Suprapubic skin (tissue), 4 donors: ENCODE measurements around the gene COL4A1. TPM values are rescaled to one million over a fixed set of nuclear protein-coding genes. Genes with fewer than 3 reads are reported as not detected.

Experiments
- DNase-seq, 2 donors: peaks; one replicate each; pipeline ENCODE4 v3.0.0-alpha.2; 2019; ENCODE audit warnings: low spot score in 2 of 2
- H3K27ac ChIP-seq: fragments of 200-600 bp; sonication (generic); one replicate; pipeline ENCODE4 v1.5.1; 2019
- H3K27me3 ChIP-seq: fragments of 200-600 bp; sonication (generic); one replicate; pipeline ENCODE4 v1.5.1; 2019
- H3K36me3 ChIP-seq: fragments of 200-600 bp; sonication (generic); one replicate; pipeline ENCODE4 v1.5.1; 2019
- H3K4me1 ChIP-seq: fragments of 200-600 bp; sonication (generic); one replicate; pipeline ENCODE4 v1.5.1; 2019
- H3K4me3 ChIP-seq: fragments of 200-600 bp; sonication (generic); one replicate; pipeline ENCODE4 v1.5.1; 2019; ENCODE audit warnings: mild to moderate bottlenecking
- H3K9me3 ChIP-seq: fragments of 200-600 bp; sonication (generic); one replicate; pipeline ENCODE4 v1.5.1; 2019
- EP300 ChIP-seq: sonication (generic); formaldehyde crosslinking; IDR thresholded peaks from one replicate; pipeline ENCODE4 v1.6.1; 2017; ENCODE audit warnings: antibody characterized with exemption
- POLR2A ChIP-seq, 2 donors: fragments of 450-650 bp; IDR thresholded peaks; one replicate each; pipeline ENCODE4 v1.6.1; 2017; ENCODE audit warnings: antibody characterized with exemption in 2 of 2, mild to moderate bottlenecking in 2 of 2, moderate library complexity in 2 of 2
- POLR2AphosphoS5 ChIP-seq, 3 donors: sonication (generic); formaldehyde crosslinking; IDR thresholded peaks; one replicate each; pipeline ENCODE4 v1.6.1; 2017; ENCODE audit warnings: antibody characterized with exemption in 3 of 3
- WGBS: methylation state at CpG from one replicate; pipeline ENCODE4 v1.1.5; 2018; 5-methylcytosine and 5-hydroxymethylcytosine counted together
- total RNA-seq, 4 donors: library from RNA; depleted of rRNA; stranded (reverse); fragments of >200 nt; gene quantifications; one replicate each; pipeline ENCODE4 v1.1.0, GENCODE V29; 2016
- TF ChIP-seq, protein P1 (sequence below), 2 donors: fragments of 200-600 bp in 1 of 2; fragments of 450-650 bp in 1 of 2; sonication (generic) in 1 of 2; IDR thresholded peaks; one replicate each; pipeline ENCODE4 v1.5.1; 2016 to 2019; ENCODE audit warnings: antibody characterized with exemption in 2 of 2, mild to moderate bottlenecking in 1 of 2, moderate library complexity in 1 of 2

Gene COL4A1
- total RNA-seq, 4 donors from 2014 or later = 36.7 to 60.8 (median 43.6) TPM

DNA sequence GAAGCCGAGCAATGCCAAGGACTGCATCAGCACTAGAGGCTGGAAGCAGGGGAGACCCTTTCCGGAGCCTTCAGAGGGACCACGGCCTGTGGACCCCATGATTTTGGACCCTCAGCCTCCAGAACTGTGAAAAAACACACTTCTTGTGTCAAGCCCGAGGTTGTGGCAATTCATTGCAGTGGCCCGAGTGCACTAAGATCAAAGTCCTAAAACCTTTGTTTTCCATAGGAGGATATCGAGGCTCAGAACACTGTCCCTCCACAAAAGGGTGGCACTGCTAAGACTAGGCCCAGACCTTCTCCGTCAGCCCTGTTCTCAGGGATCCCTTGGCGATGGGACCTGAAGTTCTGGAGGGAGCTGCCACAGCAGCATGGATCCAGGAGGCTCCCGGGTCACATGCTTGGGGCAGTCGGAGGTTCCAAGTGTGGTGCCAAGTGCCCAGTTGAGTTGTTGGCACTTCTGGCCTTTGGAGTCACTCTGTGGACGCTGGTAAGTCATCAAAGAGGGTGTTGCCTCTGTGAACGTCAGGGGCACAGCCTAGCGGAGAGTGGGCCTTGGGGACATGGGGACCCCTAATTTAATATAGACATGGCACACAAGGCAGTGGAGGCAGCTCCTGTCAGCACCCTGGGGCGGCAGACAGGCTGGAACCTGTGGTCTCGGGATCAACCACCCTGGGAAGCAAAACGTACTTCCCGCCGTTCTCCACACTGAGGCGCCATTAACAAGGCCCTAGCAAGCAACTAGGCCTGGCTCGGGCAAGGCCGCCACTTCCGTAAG is 199.2 kb downstream of the COL4A1 start:
- H3K27ac ChIP-seq = no peak overlapping the region
- peaks cover 4% of the 10 kb centered on the region for H3K4me1 ChIP-seq
- H3K9me3 ChIP-seq = no peaks in the 10 kb centered on the region
- no peaks in the 10 kb centered on the region for H3K36me3 ChIP-seq
- DNase-seq = peak in 1 of 2 donors; percentile 58
- WGBS = 92% methylated on average over 16 of the region's 22 CpGs
- H3K27me3 ChIP-seq = no peaks in the 10 kb centered on the region
- TF ChIP-seq POLR2AphosphoS5 (IDR thresholded peaks at IDR 0.05) = no peak
- TF ChIP-seq POLR2A (IDR thresholded peaks at IDR 0.05) = no peak
- TF ChIP-seq, protein P1, sequence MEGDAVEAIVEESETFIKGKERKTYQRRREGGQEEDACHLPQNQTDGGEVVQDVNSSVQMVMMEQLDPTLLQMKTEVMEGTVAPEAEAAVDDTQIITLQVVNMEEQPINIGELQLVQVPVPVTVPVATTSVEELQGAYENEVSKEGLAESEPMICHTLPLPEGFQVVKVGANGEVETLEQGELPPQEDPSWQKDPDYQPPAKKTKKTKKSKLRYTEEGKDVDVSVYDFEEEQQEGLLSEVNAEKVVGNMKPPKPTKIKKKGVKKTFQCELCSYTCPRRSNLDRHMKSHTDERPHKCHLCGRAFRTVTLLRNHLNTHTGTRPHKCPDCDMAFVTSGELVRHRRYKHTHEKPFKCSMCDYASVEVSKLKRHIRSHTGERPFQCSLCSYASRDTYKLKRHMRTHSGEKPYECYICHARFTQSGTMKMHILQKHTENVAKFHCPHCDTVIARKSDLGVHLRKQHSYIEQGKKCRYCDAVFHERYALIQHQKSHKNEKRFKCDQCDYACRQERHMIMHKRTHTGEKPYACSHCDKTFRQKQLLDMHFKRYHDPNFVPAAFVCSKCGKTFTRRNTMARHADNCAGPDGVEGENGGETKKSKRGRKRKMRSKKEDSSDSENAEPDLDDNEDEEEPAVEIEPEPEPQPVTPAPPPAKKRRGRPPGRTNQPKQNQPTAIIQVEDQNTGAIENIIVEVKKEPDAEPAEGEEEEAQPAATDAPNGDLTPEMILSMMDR (IDR thresholded peaks at IDR 0.05) = no peak
- TF ChIP-seq EP300 = no peak
- no peak overlapping the region for H3K4me3 ChIP-seq

DNA sequence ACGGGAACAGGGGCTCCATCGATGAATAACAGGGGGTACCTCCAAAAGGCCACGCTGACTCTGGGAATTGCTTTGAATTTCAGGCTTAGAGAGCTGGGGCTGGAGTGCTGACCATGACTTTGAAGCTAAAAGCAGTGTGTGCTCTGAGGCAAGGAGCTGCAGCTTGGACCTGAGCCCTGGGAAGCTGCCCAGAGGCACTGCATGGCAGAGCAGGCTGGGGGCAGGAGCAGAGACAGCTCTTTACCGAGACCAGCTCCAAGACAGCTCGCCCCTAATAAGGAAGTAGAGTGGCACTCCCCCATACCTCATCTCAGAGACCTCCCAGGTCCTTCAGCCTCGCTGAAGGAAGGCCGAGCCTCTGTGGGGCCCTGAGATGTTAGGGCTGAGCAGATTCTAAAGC is 200.2 kb downstream of the COL4A1 start:
- Histone ChIP-seq H3K4me1 (peaks cover 4% of the 10 kb centered on the region), H3K36me3 (no peaks in the 10 kb centered on the region), H3K9me3 (no peaks in the 10 kb centered on the region), H3K27ac (no peak overlapping the region), H3K27me3 (no peaks in the 10 kb centered on the region), H3K4me3 (no peak overlapping the region)
- WGBS = 73% methylated on average over 7 of the region's 7 CpGs
- peak in 1 of 2 donors; percentile 68 for DNase-seq
- TF ChIP-seq EP300 = no peak
- TF ChIP-seq POLR2AphosphoS5 (IDR thresholded peaks at IDR 0.05) = no peak
- TF ChIP-seq, protein P1 (IDR thresholded peaks at IDR 0.05) = no peak
- TF ChIP-seq POLR2A (IDR thresholded peaks at IDR 0.05) = no peak

DNA sequence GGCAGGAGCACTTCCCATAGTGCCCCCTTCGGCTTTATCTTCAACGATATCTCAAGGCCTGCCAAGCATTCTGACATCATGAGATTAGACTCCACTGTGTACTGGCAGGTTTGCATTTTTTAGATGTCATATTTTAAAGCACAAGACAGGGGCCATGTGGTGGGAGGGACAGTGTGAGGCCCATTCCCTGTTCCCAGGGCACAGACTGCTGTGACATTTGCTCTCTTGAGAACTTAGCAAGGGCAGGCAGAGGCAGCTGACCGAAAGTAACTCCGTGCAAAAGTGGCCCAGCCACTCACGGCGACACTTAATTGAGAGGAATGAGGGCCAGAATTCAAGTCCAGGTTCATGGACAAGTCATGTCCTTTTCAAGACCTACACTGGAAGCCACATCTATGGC is 201.8 kb downstream of the COL4A1 start:
- H3K27me3 ChIP-seq = no peaks in the 10 kb centered on the region
- 81% methylated on average over 6 of the region's 6 CpGs for WGBS
- TF ChIP-seq POLR2A (IDR thresholded peaks at IDR 0.05) = no peak
- TF ChIP-seq, protein P1 (IDR thresholded peaks at IDR 0.05) = no peak
- TF ChIP-seq POLR2AphosphoS5 (IDR thresholded peaks at IDR 0.05) = no peak
- no peak for TF ChIP-seq EP300
- H3K4me1 ChIP-seq = peaks cover 4% of the 10 kb centered on the region
- no peak overlapping the region for H3K27ac ChIP-seq
- no peak overlapping the region for H3K4me3 ChIP-seq
- no peaks in the 10 kb centered on the region for H3K9me3 ChIP-seq
- no peaks in the 10 kb centered on the region for H3K36me3 ChIP-seq
- DNase-seq = no peak

DNA sequence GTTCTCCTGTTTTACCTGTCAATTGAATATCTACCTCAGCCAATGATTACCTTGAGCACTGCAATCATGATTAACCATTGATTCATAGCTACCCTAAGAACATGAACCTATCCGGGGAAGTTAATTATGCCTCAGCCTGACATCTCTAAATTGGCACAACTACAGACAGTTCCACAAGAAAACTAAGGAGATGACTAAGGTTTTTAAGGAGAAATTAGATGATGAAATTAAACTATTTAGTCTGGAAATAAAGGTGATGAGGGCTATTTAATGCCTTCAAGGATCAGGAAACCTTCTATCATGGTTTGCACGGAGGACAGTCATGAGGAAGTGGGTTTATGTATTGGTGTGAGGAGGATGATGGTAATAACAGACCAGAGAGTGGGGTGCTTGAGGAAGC is 203.4 kb downstream of the COL4A1 start:
- DNase-seq = no peak
- Histone ChIP-seq H3K4me3 (no peak overlapping the region), H3K36me3 (no peaks in the 10 kb centered on the region), H3K4me1 (no peaks in the 10 kb centered on the region), H3K27me3 (no peaks in the 10 kb centered on the region), H3K9me3 (no peaks in the 10 kb centered on the region), H3K27ac (no peak overlapping the region)
- TF ChIP-seq EP300 = no peak
- TF ChIP-seq POLR2AphosphoS5 (IDR thresholded peaks at IDR 0.05) = no peak
- TF ChIP-seq, protein P1 (IDR thresholded peaks at IDR 0.05) = no peak
- no peak for TF ChIP-seq POLR2A (IDR thresholded peaks at IDR 0.05)
- 51% methylated on average over 2 of the region's 2 CpGs for WGBS

DNA sequence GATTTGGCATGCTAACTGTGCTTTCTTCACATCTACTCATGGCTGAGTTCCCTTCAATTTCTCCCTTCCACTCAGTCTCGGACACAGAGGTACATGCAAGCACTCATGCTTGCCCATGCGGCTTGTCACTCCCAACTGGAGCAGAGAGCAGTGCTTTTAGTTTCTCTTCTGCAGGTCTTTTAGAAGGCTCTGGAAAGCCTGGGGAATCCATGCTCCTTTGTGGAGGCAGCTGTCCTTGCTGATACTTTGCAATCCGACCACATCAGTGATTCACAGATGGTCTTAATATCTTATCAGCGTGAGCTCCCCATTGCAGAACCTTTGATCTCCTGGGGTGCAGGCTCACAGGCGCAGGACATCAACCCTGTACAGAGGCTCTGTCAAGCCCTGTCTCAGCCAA is 203.9 kb downstream of the COL4A1 start:
- Histone ChIP-seq H3K9me3 (no peaks in the 10 kb centered on the region), H3K27ac (no peak overlapping the region), H3K4me1 (no peaks in the 10 kb centered on the region), H3K36me3 (no peaks in the 10 kb centered on the region), H3K4me3 (no peak overlapping the region), H3K27me3 (no peaks in the 10 kb centered on the region)
- no peak for DNase-seq
- WGBS = 64% methylated on average over 5 of the region's 5 CpGs
- TF ChIP-seq, protein P1 (IDR thresholded peaks at IDR 0.05) = no peak
- no peak for TF ChIP-seq POLR2AphosphoS5 (IDR thresholded peaks at IDR 0.05)
- TF ChIP-seq POLR2A (IDR thresholded peaks at IDR 0.05) = no peak
- TF ChIP-seq EP300 = no peak
